Ureter (tissue), 1 donor: ENCODE data around the gene GYPB. TPM values are rescaled to one million over a fixed set of nuclear protein-coding genes. Genes with fewer than 3 reads are reported as not detected.
"Not testable (repeated sequence)": the region's sequence is repeated elsewhere in the genome, so short reads cannot be mapped to it uniquely, and the experiment has no call there.

Experiments used
- DNase-seq: peaks from one replicate; pipeline ENCODE4 v3.0.0-alpha.2; 2020; ENCODE audit warnings: low spot score
- total RNA-seq: library from RNA; stranded (reverse); gene quantifications from one replicate; pipeline ENCODE4 v1.2.4, GENCODE V29; 2023
- donor health status: DM: yes; HTN: yes; CAD: no.

GYPB gene
- total RNA-seq, 1 donor from 2014 or later: not detected

- no peak for DNase-seq
These were observed 4.4 kb downstream of the GYPB start for GRCh38 chr4:144014808-144015207.

GRCh38 chr4:144008602-144009001, 10.6 kb downstream of the GYPB start:
- DNase-seq: not testable (repeated sequence)

GRCh38 chr4:144007960-144008359, 11.2 kb downstream of the GYPB start:
- not testable (repeated sequence) for DNase-seq

- not testable (repeated sequence) for DNase-seq
These were observed 12.9 kb downstream of the GYPB start for GRCh38 chr4:144006200-144006803.

GRCh38 chr4:144005558-144005953, 13.6 kb downstream of the GYPB start:
- not testable (repeated sequence) for DNase-seq

- not testable (repeated sequence) for DNase-seq
These were observed 14.2 kb downstream of the GYPB start for GRCh38 chr4:144004868-144005557.

GRCh38 chr4:144003890-144004265, 15.3 kb downstream of the GYPB start:
- not testable (repeated sequence) for DNase-seq

GRCh38 chr4:144003205-144003889, 15.8 kb downstream of the GYPB start:
- not testable (repeated sequence) for DNase-seq

- not testable (repeated sequence) for DNase-seq
These were observed 18.7 kb downstream of the GYPB start for GRCh38 chr4:144000331-144000995.

- not testable (repeated sequence) for DNase-seq
These were observed 23.0 kb downstream of the GYPB start for GRCh38 chr4:143996193-143996592.

- DNase-seq: not testable (repeated sequence)
These were observed 27.4 kb downstream of the GYPB start for GRCh38 chr4:143991761-143992160.

- DNase-seq: not testable (repeated sequence)
These were observed 28.5 kb downstream of the GYPB start for GRCh38 chr4:143990717-143991116.

GRCh38 chr4:143986180-143986579, 33.0 kb downstream of the GYPB start:
- DNase-seq: no peak

GRCh38 chr4:143980776-143981175, 38.4 kb downstream of the GYPB start:
- not testable (repeated sequence) for DNase-seq

- not testable (repeated sequence) for DNase-seq
These were observed 43.7 kb downstream of the GYPB start for GRCh38 chr4:143975527-143975926.

- not testable (repeated sequence) for DNase-seq
These were observed 45.2 kb downstream of the GYPB start for GRCh38 chr4:143974021-143974420.

GRCh38 chr4:143961075-143961474, 58.1 kb downstream of the GYPB start:
- no peak for DNase-seq

GRCh38 chr4:143955306-143955705, 63.9 kb downstream of the GYPB start:
- DNase-seq: not testable (repeated sequence)

- not testable (repeated sequence) for DNase-seq
These were observed 67.7 kb downstream of the GYPB start for GRCh38 chr4:143951458-143951972.

GRCh38 chr4:143950967-143951366, 68.2 kb downstream of the GYPB start:
- DNase-seq: not testable (repeated sequence)

- not testable (repeated sequence) for DNase-seq
These were observed 69.0 kb downstream of the GYPB start for GRCh38 chr4:143950185-143950584.

- not testable (repeated sequence) for DNase-seq
These were observed 71.7 kb downstream of the GYPB start for GRCh38 chr4:143947493-143947892.
